SW480 (cell line): Measurements from ENCODE around the gene CBL.

Experiments used
- DNase-seq: peaks from one replicate; pipeline ENCODE4 v3.0.0-alpha.2; 2016; ENCODE audit warnings: low spot score

CBL gene

DNA sequence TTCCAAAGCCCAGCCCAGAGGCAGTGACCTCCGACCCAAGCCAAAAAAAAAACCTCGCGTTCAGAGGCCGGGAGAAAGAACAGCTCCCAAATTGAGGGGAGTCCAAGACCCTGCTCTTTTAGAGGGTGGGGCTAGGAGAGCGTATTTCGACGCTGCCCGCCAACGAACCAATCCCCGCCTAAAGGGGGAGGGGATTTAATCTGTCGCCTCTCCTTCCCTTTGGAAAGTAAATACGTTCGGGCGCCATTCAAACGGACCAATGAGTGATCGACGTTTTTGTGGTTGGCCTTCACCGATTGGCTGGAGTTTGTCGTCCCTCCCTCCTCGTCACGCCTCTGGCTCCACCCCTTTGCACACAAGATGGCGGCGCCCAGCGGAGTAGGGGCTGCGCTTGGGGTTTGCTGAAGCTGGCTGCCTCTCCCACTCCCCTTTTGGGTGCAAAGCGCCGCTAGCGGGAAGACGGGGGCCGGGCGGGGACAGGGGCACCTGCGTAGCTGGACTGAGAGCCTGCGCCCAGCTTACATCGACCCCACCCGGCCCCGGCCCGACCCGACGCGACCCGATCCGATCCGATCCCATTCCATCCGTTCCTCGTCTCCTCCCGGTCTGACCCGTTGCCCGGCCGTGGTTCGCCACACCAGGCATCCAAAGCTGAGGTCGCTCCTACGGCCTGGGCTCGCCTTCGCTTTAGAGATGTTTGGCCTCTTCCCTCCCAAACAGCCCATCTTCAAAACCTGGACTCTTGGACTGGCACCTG is 128.2 kb downstream of the CBL start, which contains the start of gene RNF26:
Gene RNF26, plus strand, starts transcription at position 354 of the 757 bp plus-strand sequence. CDS start 596 bp downstream, outside the sequence.
- peak; percentile 97 for DNase-seq

- no peak for DNase-seq
Observed at GRCh38 chr11:119335091-119335654, 129.0 kb downstream of the CBL start.

DNA sequence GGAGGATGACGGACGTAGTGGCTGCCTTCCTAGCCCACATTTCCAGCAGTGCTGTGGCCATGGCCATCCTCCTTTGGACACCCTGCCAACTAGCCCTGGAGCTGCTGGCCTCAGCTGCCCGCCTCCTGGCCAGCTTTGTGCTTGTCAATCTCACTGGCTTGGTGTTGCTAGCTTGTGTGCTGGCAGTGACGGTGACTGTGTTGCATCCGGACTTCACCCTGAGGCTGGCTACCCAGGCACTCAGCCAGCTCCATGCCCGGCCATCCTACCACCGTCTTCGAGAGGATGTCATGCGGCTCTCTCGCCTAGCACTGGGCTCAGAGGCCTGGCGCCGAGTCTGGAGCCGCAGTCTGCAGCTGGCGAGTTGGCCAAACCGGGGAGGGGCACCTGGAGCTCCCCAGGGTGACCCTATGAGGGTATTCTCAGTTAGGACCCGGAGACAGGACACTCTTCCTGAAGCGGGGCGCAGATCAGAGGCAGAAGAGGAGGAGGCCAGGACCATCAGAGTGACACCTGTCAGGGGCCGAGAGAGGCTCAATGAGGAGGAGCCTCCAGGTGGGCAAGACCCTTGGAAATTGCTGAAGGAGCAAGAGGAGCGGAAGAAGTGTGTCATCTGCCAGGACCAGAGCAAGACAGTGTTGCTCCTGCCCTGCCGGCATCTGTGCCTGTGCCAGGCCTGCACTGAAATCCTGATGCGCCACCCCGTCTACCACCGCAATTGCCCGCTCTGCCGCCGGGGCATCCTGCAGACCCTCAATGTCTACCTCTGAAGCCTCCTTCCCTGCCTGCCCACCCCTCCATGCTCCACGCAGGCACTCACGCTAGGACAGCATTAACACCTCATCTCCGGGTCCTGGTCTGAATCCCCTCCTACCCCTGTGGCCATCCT is 129.8 kb downstream of the CBL start:
- DNase-seq = no peak

DNA sequence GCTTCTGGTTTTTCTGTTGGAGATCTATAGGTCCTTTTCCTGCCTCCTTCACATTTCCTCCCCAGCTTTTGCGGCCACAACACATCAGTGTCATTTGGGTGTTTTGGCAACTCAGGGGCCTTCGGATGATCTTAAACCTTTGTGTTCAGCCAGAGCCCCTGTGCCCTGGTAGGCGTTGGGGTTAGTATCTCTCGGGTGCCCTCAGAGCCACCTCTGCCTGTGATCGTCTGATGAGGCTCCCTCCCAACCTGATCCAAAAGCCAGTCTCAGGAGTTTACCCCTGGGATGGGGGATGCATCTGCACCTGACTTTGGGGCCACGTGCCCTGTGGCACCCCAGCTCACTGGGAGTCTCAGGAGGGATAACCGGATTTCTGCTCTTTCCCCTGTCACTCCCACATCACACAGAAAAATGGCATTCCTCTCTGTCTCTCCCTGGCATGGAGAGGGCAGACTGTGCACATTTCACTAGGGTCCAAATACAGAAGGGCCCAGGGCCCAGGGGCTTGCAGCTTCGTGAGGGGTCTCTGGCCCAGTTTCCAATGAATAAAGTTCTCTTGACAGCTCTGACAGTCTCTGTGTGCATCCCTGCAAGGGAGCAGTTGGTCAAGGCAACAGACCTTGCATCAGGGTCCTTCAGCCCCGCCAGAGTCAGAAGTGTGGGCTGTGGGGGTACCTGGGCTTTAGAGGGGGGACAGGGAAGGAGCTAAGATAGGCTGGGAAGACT is 130.8 kb downstream of the CBL start:
- no peak for DNase-seq

- DNase-seq = no peak
Observed at GRCh38 chr11:119337581-119338317, 131.6 kb downstream of the CBL start.

GRCh38 chr11:119338318-119338890 is 132.3 kb downstream of the CBL start:
- DNase-seq = peak; percentile 63

DNA sequence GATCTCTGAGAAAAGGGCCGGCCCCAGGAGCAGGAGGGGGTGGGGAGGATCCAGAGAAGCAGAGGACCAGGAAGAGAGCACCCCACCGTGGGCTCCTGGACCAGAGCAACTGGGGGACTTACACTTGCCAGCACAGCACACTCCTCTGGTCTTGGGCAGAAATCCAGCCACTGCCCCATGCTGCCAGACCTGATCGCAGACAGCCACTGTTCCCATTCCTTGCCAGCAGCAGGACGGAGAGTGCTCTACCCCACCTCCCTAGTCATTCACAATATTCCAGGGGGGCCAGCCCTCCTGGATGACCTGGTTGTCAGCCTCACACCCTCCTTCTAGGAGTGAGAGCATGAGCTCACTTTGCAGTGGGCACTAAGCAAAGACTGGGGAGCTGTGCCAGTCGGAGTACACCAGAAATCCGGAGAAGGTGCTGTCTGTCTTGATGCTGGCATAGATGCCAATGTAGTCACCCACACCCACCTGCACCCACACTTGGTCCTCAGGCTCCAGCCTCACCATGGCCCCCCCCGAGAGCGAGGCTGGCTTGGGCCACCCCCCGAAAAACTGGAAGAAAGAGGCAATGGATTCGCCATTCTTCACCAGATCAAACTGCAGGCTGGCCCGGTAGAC is 132.9 kb downstream of the CBL start:
- DNase-seq = no peak

GRCh38 chr11:119339589-119340334 is 133.6 kb downstream of the CBL start:
- no peak for DNase-seq

GRCh38 chr11:119340335-119341221 is 134.4 kb downstream of the CBL start, which contains the start of gene C1QTNF5:
C1QTNF5 (minus strand) TSS chr11:119340883; CDS start chr11:119340397, 486 bp downstream.
- DNase-seq = no peak

- no peak for DNase-seq
Observed at GRCh38 chr11:119341222-119342022, 135.3 kb downstream of the CBL start.

GRCh38 chr11:119342023-119342300 is 135.8 kb downstream of the CBL start:
- DNase-seq = no peak

DNA sequence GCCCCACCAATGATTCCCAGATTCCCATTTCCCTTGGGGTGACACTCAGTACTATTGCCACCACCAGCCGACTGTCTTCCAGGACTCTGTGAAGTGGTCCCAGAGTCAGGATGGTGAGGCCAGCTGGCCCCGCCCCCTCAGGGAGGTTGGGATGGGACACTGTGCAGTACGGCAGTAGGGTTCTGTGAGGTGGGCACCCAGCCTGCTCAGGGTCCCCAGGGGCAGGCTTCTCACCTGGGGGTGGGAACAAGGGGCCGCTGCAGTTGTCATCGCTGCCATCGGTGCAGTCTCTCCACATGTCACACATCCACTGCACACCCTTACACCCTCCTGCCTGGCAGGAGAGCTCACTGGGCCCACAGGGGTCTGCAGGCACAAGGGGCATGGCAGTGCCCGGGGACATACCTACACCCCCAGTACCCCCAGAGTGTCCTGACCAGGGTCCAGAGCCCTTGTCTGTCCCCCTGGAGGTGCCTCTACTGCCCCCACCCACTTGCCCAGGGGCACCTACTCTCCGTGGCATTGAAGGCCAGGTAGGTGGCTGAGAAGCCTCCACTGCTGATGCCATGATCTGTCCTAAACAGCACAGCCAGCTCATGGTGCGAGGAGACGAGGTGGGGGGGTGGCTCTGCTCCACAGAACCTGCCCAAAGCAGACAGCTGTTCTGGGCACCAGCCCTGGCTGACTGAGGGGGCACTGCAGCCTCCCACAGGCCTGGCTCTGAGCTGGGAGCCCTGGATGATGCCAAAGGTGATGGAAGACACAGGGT is 136.4 kb downstream of the CBL start:
- no peak for DNase-seq

- no peak for DNase-seq
Observed at GRCh38 chr11:119343726-119344125, 137.6 kb downstream of the CBL start.

DNA sequence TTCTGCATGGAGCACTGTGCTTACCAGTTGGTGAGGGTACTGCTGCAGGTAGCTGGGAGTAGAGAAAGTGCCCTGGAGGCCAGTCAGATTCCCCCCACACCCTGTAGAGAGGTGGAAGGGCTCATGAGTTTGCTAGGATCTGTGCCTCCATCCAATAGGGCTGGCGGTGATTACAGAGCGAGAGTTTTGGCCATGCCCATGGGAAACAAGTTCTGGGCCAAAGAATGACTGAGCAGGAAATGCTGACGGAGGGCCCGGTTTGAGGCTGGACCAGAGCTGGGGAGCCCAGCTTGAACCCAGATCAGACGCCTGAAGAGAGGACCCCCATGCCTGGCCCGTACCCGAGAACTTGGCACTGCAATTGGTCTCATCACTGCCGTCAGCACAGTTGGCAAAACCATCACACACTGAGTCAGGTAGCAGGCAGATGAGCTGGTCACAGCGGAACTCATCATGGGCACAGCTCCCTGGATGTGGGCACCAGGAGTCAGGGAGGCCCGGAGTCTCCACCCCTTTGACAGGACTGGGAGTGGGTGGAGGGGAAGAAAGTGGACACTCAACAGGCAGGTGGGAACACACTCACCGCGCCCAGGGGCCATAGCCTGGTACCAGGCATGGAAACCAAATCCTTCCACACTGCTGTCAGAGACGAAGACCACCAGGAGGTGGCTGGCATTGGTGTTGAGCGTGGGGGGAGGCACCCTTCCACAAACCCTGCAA is 138.3 kb downstream of the CBL start:
- no peak for DNase-seq

DNA sequence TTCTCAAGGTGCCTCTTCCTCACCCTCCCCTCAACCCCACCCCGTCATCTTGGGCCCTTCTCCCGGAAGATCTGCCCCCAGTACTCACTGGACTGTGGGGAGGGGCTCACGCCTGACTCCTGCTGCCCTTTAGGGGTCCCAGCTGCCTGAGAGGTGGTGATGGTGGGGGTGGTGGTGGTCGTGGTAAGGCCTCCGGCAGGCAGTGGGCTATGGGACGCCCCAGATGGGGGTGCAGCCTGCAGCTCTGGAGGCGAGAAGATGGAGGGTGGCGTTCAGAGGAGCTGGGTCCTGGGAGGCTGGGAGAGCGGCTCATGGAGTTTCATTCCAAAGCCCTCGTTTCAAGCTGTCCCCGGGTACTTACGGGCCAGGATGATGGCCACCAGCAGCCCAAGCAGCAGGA is 139.5 kb downstream of the CBL start:
- no peak for DNase-seq

GRCh38 chr11:119346605-119347004 is 140.5 kb downstream of the CBL start, which contains the start of gene MFRP:
MFRP (minus strand) TSS chr11:119346705; CDS start chr11:119346513, 192 bp downstream.
- DNase-seq = no peak
